Measurements from ENCODE around the gene CSRP2.

DNA sequence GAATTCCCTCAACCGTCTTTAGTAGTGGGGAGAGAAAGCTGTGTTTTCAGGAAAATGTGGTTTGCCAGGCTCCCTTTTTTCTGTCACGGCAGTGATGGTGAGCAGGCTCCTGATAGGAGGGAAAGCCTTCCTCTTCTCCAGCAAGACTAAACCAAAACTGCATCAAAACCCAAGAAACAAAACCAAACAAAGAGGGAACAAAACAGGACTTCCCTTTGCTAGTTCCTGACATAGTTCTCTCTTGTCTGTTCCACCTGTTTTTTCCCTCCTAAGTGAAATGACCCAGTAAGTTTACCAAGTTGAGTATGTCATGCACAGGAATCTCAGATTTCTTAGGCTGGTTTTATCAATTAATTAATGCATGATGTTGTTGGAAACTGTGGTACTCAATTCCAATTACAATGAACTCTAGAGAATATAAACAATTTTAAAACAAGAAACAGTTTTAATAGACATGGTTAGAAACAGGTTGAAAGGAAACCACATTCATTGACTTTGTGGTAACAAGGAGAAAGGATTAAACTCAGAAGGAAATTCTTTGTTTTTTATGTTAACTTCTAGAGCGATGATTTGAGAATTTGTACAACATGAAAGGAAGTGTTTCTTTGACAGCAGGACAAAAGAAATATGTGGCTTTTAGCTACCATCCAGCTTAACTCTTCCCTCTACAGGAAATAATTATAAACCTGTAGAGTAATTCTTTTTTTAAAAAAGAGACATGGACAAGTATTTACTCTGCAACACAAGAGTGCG lies 23.0 kb upstream of the CSRP2 start:
- TF ChIP-seq CTCF (IDR thresholded peaks at IDR 0.05; ENCODE audit: insufficient read depth, low read length, poor library complexity, severe bottlenecking) (no peak), EZH2phosphoT487 (conservative IDR thresholded peaks at IDR 0.05; ENCODE audit: low read length) (no peak)
